Neuronal stem cell (in vitro differentiated cells): ENCODE measurements around the gene PTGIR.

ENCODE experiments used
- DNase-seq: peaks from one replicate; pipeline ENCODE4 v3.0.0-alpha.2; 2013; ENCODE audit warnings: low spot score
- H2AFZ ChIP-seq: one replicate; pipeline ENCODE4 v1.6.1; 2013; ENCODE audit warnings: mild to moderate bottlenecking, low read length, inconsistent platforms
- H2AK5ac ChIP-seq: 2 replicates; pipeline ENCODE4 v1.6.1; 2013; ENCODE audit warnings: low read depth, mild to moderate bottlenecking, inconsistent platforms, low read length, moderate library complexity, mixed read lengths
- H2BK120ac ChIP-seq: 2 replicates; pipeline ENCODE4 v1.6.1; 2013; ENCODE audit warnings: low read depth, mild to moderate bottlenecking, inconsistent platforms, low read length, moderate library complexity, mixed read lengths
- H2BK12ac ChIP-seq: one replicate; pipeline ENCODE4 v1.6.1; 2013; ENCODE audit warnings: low read length, inconsistent platforms
- H2BK15ac ChIP-seq: 2 replicates; pipeline ENCODE4 v1.6.1; 2013; ENCODE audit warnings: mild to moderate bottlenecking, low read length, inconsistent platforms, mixed read lengths
- H2BK5ac ChIP-seq: one replicate; pipeline ENCODE4 v1.6.1; 2013; ENCODE audit warnings: inconsistent platforms, mild to moderate bottlenecking, low read length, moderate library complexity
- H3K14ac ChIP-seq: one replicate; pipeline ENCODE4 v1.6.1; 2013; ENCODE audit warnings: low read length, inconsistent platforms
- H3K18ac ChIP-seq: 2 replicates; pipeline ENCODE4 v1.6.1; 2013; ENCODE audit warnings: low read length, inconsistent platforms
- H3K23ac ChIP-seq: 2 replicates; pipeline ENCODE4 v1.6.1; 2013; ENCODE audit warnings: low read depth, mild to moderate bottlenecking, mixed read lengths, low read length, inconsistent platforms; ENCODE audit not compliant: poor library complexity
- H3K27ac ChIP-seq: replicated peaks from 3 replicates; pipeline ENCODE4 v1.5.1; 2013; ENCODE audit warnings: low read length, inconsistent platforms
- H3K27me3 ChIP-seq, 3 experiments: 2 replicates each; pipeline ENCODE4 v1.6.1; 2013; ENCODE audit warnings: low read length in 3 of 3, mild to moderate bottlenecking in 2 of 3, inconsistent platforms in 1 of 3, low read depth in 1 of 3, mixed read lengths in 1 of 3, moderate library complexity in 1 of 3; ENCODE audit not compliant: control insufficient read depth in 3 of 3, insufficient read depth in 3 of 3
- H3K36me3 ChIP-seq, 2 donors: replicated peaks in 1 of 2; 2 replicates each; pipeline ENCODE4 v1.6.1; 2013; ENCODE audit warnings: low read length in 2 of 2; ENCODE audit not compliant: control insufficient read depth in 2 of 2, insufficient read depth in 2 of 2
- H3K4ac ChIP-seq: 2 replicates; pipeline ENCODE4 v1.6.1; 2013; ENCODE audit warnings: inconsistent platforms, mild to moderate bottlenecking, low read length, moderate library complexity
- H3K4me1 ChIP-seq, 2 donors: 1 replicate in 1 of 2; 2 replicates in 1 of 2; pipeline ENCODE4 v1.6.1; 2013; ENCODE audit warnings: low read length in 2 of 2, low read depth in 1 of 2; ENCODE audit not compliant: control insufficient read depth in 2 of 2, insufficient read depth in 1 of 2
- H3K4me2 ChIP-seq: one replicate; pipeline ENCODE4 v1.6.1; 2013; ENCODE audit warnings: mild to moderate bottlenecking, low read length, inconsistent platforms; ENCODE audit not compliant: insufficient read depth, poor library complexity, severe bottlenecking
- H3K4me3 ChIP-seq, 2 donors: 2 replicates each; pipeline ENCODE4 v1.5.1; 2013; ENCODE audit warnings: low read length in 2 of 2, mild to moderate bottlenecking in 2 of 2, inconsistent platforms in 1 of 2, moderate library complexity in 1 of 2
- H3K79me1 ChIP-seq: one replicate; pipeline ENCODE4 v1.6.1; 2013; ENCODE audit warnings: low read depth, mild to moderate bottlenecking, inconsistent platforms, low read length, moderate library complexity
- H3K9ac ChIP-seq: one replicate; pipeline ENCODE4 v1.6.1; 2013; ENCODE audit warnings: mild to moderate bottlenecking, low read depth, low read length, inconsistent platforms; ENCODE audit not compliant: poor library complexity
- H3K9me3 ChIP-seq, 2 donors: replicated peaks in 1 of 2; 2 replicates each; pipeline versions ENCODE3 to v1.6.1; 2013; ENCODE audit warnings: low read length in 2 of 2, mild to moderate bottlenecking in 2 of 2, inconsistent platforms in 1 of 2, low read depth in 1 of 2, mixed read lengths in 1 of 2, moderate library complexity in 1 of 2; ENCODE audit not compliant: control insufficient read depth in 2 of 2, insufficient read depth in 1 of 2
- H4K8ac ChIP-seq: one replicate; pipeline ENCODE4 v1.6.1; 2013; ENCODE audit warnings: low read depth, mild to moderate bottlenecking, inconsistent platforms, low read length, moderate library complexity
- H4K91ac ChIP-seq: one replicate; pipeline ENCODE4 v1.6.1; 2013; ENCODE audit warnings: low read length, low read depth, mild to moderate bottlenecking, inconsistent platforms; ENCODE audit not compliant: poor library complexity
- WGBS, 2 donors: extraction: QIAGEN DNeasy Blood & Tissue Kit; methylation state at CpG; one replicate each; pipeline ENCODE4 v1.1.7; 2013; ENCODE audit warnings: missing lambda C conversion rate in 2 of 2, mixed read lengths in 1 of 2; ENCODE audit not compliant: insufficient read length in 2 of 2, insufficient replicate concordance in 1 of 2; ENCODE audit errors: extremely low coverage in 2 of 2; 5-methylcytosine and 5-hydroxymethylcytosine counted together

The PTGIR gene

DNA sequence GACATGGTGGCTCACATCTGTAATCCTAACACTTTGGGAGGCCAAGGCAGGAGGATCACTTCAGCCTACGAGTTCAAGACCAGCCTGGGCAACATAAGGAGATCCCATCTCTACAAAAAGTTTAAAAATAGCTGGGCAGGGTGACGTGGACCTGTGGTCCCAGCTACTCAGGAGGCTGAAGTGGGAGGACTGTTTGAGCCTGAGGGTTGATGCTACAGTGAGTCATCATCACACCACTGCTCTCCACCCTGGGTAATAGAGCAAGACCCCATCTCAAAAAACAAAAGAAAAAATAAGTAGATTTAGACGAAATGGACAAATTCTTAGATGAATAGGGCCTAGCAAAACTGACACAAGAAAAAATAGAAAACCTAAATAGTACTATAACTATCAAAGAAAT, 21.5 kb upstream of the PTGIR start:
- no peak overlapping the region for H3K9ac ChIP-seq
- no peak overlapping the region for H3K4me2 ChIP-seq
- H3K18ac ChIP-seq, result no peak overlapping the region
- H3K4me3 ChIP-seq, result no peak overlapping the region
- no peak overlapping the region for H2BK12ac ChIP-seq
- no peak overlapping the region for H3K27ac ChIP-seq
- no peaks in the 10 kb centered on the region for H3K36me3 ChIP-seq
- H2AK5ac ChIP-seq, result no peak overlapping the region
- no peak overlapping the region for H4K91ac ChIP-seq
- H3K4me1 ChIP-seq, result peaks cover 0 to 2% of the 10 kb centered on the region in 2 donors
- H3K4ac ChIP-seq, result no peak overlapping the region
- peaks cover 0 to 41% (median 25%) of the 10 kb centered on the region in 3 experiments for H3K27me3 ChIP-seq
- WGBS, 2 donors, result no CpG with 5 or more reads among the region's 3 CpGs
- no peak overlapping the region for H4K8ac ChIP-seq
- H3K23ac ChIP-seq, result no peak overlapping the region
- H2AFZ ChIP-seq, result no peak overlapping the region
- peaks cover 12 to 19% of the 10 kb centered on the region in 2 donors for H3K9me3 ChIP-seq
- no peaks in the 10 kb centered on the region for H3K79me1 ChIP-seq
- H2BK5ac ChIP-seq, result no peak overlapping the region
- H2BK15ac ChIP-seq, result no peak overlapping the region
- H2BK120ac ChIP-seq, result no peak overlapping the region
- no peak overlapping the region for H3K14ac ChIP-seq
- no peak for DNase-seq

- Histone ChIP-seq H3K79me1 (no peaks in the 10 kb centered on the region), H2BK15ac (no peak overlapping the region), H3K27ac (no peak overlapping the region), H2BK120ac (no peak overlapping the region), H3K4me2 (no peak overlapping the region), H3K4me3 (no peak overlapping the region), H2AFZ (peak overlapping the region; percentile 25), H3K4me1 (peaks cover 3 to 4% of the 10 kb centered on the region in 2 donors), H4K8ac (no peak overlapping the region), H2AK5ac (no peak overlapping the region), H3K23ac (no peak overlapping the region), H2BK12ac (no peak overlapping the region), H3K9me3 (peaks cover 12 to 19% of the 10 kb centered on the region in 2 donors), H3K9ac (peak overlapping the region; percentile 50), H3K14ac (no peak overlapping the region), H3K18ac (no peak overlapping the region), H2BK5ac (no peak overlapping the region), H3K36me3 (no peaks in the 10 kb centered on the region), H3K27me3 (peaks cover 12 to 44% (median 27%) of the 10 kb centered on the region in 3 experiments), H3K4ac (no peak overlapping the region), H4K91ac (no peak overlapping the region)
- no peak for DNase-seq
- no CpG with 5 or more reads among the region's 3 CpGs for WGBS, 2 donors
Observed at GRCh38 chr19:46644720-46645119, 19.8 kb upstream of the PTGIR start.

DNA sequence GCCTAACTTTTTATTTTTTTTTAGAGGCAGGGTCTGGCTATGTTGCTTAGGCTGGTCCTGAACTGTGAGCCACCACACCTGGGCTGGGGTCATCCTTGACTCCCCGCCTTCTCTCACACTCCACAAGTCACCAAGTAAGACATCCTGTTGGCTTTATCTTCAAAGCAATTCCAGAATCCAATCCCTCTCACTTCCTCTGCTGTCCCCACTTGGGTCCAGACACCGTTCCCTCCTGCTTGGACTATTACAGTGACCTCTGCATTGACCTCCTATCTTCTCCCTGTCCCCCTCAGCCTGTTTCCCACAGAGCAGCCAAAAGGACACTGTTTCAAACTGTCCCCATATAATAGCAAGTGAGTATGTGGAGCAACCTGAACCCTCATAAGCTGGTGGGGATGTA, 15.8 kb upstream of the PTGIR start:
- Histone ChIP-seq H4K91ac (no peak overlapping the region), H2BK120ac (no peak overlapping the region), H3K79me1 (no peaks in the 10 kb centered on the region), H2BK15ac (peak overlapping the region; percentile 55), H3K9me3 (no peaks in the 10 kb centered on the region), H2BK5ac (no peak overlapping the region), H3K27ac (no peak overlapping the region), H3K4me3 (no peak overlapping the region), H3K4ac (no peak overlapping the region), H2AFZ (no peak overlapping the region), H3K27me3 (peaks cover 3 to 37% (median 33%) of the 10 kb centered on the region in 3 experiments), H3K36me3 (no peaks in the 10 kb centered on the region), H3K9ac (no peak overlapping the region), H3K23ac (no peak overlapping the region), H3K4me2 (no peak overlapping the region), H3K4me1 (peaks cover 11 to 20% of the 10 kb centered on the region in 2 donors), H4K8ac (no peak overlapping the region), H3K14ac (peak overlapping the region; percentile 31), H2BK12ac (no peak overlapping the region), H2AK5ac (peak overlapping the region; percentile 8), H3K18ac (no peak overlapping the region)
- no peak for DNase-seq
- WGBS, 2 donors, result no CpG with 5 or more reads among the region's 2 CpGs

DNA sequence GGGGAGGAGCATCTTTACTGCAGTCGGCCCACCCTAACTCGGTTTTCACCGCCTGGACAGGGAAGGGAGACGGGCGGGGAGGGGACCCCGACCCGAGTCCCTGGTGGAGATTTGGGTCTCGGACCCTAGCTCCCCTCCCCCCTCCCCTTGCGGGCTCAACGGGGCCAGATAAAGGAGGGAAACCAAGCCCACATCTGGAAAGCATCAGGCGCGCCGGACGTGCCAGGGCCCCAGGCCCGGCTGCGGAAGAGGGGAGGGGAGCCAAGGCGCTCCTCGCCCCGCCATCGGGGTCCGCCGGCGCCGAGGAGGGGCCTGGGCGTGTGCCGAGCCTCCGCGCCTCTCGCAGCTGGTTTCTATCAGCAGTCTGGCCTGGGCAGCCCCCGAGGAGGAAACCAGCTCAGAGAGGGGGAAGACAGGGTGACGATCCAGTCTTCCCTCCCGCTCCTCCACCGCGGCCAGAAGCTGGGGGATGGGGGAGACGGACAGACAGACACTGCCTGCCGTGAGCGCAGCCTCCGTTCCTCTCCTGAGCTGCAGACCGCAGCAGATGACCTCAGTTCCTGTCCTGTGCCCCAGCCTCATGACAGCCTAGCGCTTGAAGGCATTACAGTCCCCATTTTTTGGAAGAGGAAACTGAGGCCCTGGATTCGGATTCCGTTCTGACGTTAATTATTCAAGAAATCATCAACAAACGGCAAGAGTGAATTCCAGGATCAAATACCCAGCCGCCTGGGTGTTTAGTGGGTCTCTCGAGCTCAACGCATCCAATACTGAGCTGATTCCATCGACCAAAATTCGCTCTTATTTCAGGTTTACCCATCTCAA, 14.7 kb upstream of the PTGIR start:
- peak overlapping the region; percentile 44 to 81 for H3K4me3 ChIP-seq
- no peaks in the 10 kb centered on the region for H3K36me3 ChIP-seq
- no peaks in the 10 kb centered on the region for H3K79me1 ChIP-seq
- peaks cover 3 to 44% (median 40%) of the 10 kb centered on the region in 3 experiments for H3K27me3 ChIP-seq
- peak overlapping the region; percentile 14 for H2BK15ac ChIP-seq
- no peaks in the 10 kb centered on the region for H3K9me3 ChIP-seq
- peak overlapping the region; percentile 47 for H3K27ac ChIP-seq
- peak overlapping the region; percentile 48 for H2BK5ac ChIP-seq
- peak overlapping the region; percentile 97 for H2AFZ ChIP-seq
- H2AK5ac ChIP-seq, result peak overlapping the region; percentile 24
- H2BK120ac ChIP-seq, result peak overlapping the region; percentile 78
- peak overlapping the region; percentile 66 for H3K14ac ChIP-seq
- peaks cover 9 to 26% of the 10 kb centered on the region in 2 donors for H3K4me1 ChIP-seq
- H3K23ac ChIP-seq, result peak overlapping the region; percentile 6
- no peak for DNase-seq
- WGBS, 2 donors, result no CpG with 5 or more reads among the region's 49 CpGs
- peak overlapping the region; percentile 98 for H3K4me2 ChIP-seq
- H3K18ac ChIP-seq, result peak overlapping the region; percentile 96
- H2BK12ac ChIP-seq, result peak overlapping the region; percentile 8
- H4K91ac ChIP-seq, result no peak overlapping the region
- peak overlapping the region; percentile 56 for H3K9ac ChIP-seq
- no peak overlapping the region for H3K4ac ChIP-seq
- no peak overlapping the region for H4K8ac ChIP-seq
